MM.1S (cell line): ENCODE data around the gene PIGN.

ENCODE experiments used
- EZH2 ChIP-seq: fragments of 300-600 bp; sonication (generic); optimal IDR thresholded peaks from 2 replicates; pipeline ENCODE3; 2017; ENCODE audit warnings: low read depth, mild to moderate bottlenecking, antibody characterized with exemption, low read length, mixed read lengths
- EZH2phosphoT487 ChIP-seq: fragments of 300-600 bp; sonication (generic); IDR thresholded peaks from 2 replicates; pipeline ENCODE4 v1.6.1; 2018; ENCODE audit warnings: antibody characterized with exemption, low read length
- TF ChIP-seq, protein P1 (sequence below): fragments of 300-600 bp; sonication (generic); IDR thresholded peaks from 2 replicates; pipeline ENCODE4 v1.5.1; 2016; ENCODE audit warnings: antibody characterized with exemption, low read length, mixed read lengths

DNA sequence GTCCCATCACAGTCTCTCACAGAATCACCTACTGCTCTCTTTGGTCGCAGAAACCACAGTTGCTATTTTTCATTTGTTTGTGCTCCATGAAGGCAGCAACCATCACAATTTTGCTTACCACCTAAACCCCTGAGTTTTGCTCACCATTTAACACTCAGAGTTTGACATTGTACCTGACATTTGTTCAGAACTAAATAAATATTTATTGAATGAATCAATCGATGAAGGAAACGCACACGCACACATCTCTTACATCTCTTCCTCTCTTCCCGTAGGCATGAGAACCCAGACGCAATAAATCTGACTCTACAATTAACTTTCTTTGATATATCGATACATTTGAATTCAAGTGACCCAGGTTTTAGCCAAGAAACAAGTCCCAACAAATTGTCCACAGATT, 188.5 kb downstream of the PIGN start:
- TF ChIP-seq EZH2 (no peak), EZH2phosphoT487 (no peak)
- TF ChIP-seq, protein P1, sequence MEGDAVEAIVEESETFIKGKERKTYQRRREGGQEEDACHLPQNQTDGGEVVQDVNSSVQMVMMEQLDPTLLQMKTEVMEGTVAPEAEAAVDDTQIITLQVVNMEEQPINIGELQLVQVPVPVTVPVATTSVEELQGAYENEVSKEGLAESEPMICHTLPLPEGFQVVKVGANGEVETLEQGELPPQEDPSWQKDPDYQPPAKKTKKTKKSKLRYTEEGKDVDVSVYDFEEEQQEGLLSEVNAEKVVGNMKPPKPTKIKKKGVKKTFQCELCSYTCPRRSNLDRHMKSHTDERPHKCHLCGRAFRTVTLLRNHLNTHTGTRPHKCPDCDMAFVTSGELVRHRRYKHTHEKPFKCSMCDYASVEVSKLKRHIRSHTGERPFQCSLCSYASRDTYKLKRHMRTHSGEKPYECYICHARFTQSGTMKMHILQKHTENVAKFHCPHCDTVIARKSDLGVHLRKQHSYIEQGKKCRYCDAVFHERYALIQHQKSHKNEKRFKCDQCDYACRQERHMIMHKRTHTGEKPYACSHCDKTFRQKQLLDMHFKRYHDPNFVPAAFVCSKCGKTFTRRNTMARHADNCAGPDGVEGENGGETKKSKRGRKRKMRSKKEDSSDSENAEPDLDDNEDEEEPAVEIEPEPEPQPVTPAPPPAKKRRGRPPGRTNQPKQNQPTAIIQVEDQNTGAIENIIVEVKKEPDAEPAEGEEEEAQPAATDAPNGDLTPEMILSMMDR, result no peak
